ENCODE data around the gene RAB11FIP3. TPM values are rescaled to one million over a fixed set of nuclear protein-coding genes. Genes with fewer than 3 reads are reported as not detected.

Gene RAB11FIP3
- total and polyA plus RNA-seq, 10 of the 15 experiments (the other 5 are each of a cell fraction or from before 2014, with no cell fraction given): 1.2 to 27.3 (median 7.7) TPM

DNA sequence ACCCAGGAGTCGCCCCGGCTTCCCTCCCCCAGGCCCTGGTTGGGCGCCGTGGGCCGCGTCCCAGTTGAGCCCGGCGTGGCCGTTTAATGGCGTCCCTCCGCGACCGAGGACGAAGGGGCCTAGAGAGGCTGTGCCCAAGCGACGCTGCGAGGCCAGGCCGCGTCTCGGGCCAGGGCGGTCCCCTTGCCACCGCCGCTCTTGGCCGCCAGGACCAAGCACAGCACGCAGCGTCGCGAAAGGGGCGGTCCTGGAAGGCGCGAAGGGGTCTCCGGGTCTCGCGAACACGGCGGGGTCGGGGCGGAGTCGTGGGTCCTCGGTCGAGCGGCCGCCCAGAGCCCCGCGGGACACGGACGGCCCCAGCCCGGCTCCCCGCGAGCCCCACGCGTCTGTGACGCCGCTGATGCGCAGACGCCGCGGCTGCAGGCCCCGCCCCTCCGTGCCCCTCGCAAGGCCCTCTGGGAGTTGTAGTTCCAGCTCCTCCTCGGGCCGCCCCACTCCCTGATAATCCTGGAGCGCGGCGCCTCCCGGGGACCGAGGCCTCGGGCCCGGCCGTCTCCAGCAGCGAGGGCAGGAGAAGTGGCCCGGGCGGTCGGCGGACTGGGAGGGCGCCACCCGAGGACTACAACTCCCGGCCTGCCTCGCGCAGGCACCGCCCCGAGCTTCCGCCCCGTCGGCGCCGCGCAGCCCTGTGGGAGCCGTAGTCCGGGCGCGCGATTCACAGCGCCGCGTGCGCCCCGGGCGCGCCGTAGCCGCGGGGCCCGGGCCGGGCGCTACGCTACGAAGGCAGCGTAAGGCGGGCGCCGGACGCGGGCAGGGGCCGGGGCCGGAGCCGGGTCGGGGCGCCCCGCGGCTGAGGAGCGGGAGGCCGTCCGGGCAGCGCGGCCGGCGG, 101.8 kb downstream of the RAB11FIP3 start, which contains the start of gene CAPN15 (continued):
- TF ChIP-seq, protein P1, sequence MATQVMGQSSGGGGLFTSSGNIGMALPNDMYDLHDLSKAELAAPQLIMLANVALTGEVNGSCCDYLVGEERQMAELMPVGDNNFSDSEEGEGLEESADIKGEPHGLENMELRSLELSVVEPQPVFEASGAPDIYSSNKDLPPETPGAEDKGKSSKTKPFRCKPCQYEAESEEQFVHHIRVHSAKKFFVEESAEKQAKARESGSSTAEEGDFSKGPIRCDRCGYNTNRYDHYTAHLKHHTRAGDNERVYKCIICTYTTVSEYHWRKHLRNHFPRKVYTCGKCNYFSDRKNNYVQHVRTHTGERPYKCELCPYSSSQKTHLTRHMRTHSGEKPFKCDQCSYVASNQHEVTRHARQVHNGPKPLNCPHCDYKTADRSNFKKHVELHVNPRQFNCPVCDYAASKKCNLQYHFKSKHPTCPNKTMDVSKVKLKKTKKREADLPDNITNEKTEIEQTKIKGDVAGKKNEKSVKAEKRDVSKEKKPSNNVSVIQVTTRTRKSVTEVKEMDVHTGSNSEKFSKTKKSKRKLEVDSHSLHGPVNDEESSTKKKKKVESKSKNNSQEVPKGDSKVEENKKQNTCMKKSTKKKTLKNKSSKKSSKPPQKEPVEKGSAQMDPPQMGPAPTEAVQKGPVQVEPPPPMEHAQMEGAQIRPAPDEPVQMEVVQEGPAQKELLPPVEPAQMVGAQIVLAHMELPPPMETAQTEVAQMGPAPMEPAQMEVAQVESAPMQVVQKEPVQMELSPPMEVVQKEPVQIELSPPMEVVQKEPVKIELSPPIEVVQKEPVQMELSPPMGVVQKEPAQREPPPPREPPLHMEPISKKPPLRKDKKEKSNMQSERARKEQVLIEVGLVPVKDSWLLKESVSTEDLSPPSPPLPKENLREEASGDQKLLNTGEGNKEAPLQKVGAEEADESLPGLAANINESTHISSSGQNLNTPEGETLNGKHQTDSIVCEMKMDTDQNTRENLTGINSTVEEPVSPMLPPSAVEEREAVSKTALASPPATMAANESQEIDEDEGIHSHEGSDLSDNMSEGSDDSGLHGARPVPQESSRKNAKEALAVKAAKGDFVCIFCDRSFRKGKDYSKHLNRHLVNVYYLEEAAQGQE (IDR thresholded peaks at IDR 0.05; ENCODE audit: low read depth, low read length): no peak
- peak; percentile 3; the same call in 1 of the 2 replicates for TF ChIP-seq SMC3 (IDR thresholded peaks at IDR 0.05; ENCODE audit: borderline replicate concordance, low read length)
- TF ChIP-seq, protein P2, sequence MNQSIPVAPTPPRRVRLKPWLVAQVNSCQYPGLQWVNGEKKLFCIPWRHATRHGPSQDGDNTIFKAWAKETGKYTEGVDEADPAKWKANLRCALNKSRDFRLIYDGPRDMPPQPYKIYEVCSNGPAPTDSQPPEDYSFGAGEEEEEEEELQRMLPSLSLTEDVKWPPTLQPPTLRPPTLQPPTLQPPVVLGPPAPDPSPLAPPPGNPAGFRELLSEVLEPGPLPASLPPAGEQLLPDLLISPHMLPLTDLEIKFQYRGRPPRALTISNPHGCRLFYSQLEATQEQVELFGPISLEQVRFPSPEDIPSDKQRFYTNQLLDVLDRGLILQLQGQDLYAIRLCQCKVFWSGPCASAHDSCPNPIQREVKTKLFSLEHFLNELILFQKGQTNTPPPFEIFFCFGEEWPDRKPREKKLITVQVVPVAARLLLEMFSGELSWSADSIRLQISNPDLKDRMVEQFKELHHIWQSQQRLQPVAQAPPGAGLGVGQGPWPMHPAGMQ (IDR thresholded peaks at IDR 0.05; ENCODE audit: borderline replicate concordance): no peak
- no peak for TF ChIP-seq CBX3 (IDR thresholded peaks at IDR 0.05; ENCODE audit: borderline replicate concordance, low read depth)
- TF ChIP-seq CHD4 (IDR thresholded peaks at IDR 0.05): no peak
- peak; percentile 90; the same call in 1 of the 2 replicates for TF ChIP-seq STAT1 (conservative IDR thresholded peaks at IDR 0.05)
- TF ChIP-seq, protein P3, sequence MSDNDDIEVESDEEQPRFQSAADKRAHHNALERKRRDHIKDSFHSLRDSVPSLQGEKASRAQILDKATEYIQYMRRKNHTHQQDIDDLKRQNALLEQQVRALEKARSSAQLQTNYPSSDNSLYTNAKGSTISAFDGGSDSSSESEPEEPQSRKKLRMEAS (IDR thresholded peaks at IDR 0.05; ENCODE audit: low read depth, low read length): no peak
- TF ChIP-seq, protein P4, sequence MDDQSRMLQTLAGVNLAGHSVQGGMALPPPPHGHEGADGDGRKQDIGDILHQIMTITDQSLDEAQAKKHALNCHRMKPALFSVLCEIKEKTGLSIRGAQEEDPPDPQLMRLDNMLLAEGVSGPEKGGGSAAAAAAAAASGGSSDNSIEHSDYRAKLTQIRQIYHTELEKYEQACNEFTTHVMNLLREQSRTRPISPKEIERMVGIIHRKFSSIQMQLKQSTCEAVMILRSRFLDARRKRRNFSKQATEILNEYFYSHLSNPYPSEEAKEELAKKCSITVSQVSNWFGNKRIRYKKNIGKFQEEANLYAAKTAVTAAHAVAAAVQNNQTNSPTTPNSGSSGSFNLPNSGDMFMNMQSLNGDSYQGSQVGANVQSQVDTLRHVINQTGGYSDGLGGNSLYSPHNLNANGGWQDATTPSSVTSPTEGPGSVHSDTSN (IDR thresholded peaks at IDR 0.05; ENCODE audit: insufficient replicate concordance, low read depth, low read length): no peak
- TF ChIP-seq, protein P5, sequence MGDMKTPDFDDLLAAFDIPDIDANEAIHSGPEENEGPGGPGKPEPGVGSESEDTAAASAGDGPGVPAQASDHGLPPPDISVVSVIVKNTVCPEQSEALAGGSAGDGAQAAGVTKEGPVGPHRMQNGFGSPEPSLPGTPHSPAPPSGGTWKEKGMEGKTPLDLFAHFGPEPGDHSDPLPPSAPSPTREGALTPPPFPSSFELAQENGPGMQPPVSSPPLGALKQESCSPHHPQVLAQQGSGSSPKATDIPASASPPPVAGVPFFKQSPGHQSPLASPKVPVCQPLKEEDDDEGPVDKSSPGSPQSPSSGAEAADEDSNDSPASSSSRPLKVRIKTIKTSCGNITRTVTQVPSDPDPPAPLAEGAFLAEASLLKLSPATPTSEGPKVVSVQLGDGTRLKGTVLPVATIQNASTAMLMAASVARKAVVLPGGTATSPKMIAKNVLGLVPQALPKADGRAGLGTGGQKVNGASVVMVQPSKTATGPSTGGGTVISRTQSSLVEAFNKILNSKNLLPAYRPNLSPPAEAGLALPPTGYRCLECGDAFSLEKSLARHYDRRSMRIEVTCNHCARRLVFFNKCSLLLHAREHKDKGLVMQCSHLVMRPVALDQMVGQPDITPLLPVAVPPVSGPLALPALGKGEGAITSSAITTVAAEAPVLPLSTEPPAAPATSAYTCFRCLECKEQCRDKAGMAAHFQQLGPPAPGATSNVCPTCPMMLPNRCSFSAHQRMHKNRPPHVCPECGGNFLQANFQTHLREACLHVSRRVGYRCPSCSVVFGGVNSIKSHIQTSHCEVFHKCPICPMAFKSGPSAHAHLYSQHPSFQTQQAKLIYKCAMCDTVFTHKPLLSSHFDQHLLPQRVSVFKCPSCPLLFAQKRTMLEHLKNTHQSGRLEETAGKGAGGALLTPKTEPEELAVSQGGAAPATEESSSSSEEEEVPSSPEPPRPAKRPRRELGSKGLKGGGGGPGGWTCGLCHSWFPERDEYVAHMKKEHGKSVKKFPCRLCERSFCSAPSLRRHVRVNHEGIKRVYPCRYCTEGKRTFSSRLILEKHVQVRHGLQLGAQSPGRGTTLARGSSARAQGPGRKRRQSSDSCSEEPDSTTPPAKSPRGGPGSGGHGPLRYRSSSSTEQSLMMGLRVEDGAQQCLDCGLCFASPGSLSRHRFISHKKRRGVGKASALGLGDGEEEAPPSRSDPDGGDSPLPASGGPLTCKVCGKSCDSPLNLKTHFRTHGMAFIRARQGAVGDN (IDR thresholded peaks at IDR 0.05): peak; percentile 46; the same call in 1 of the 2 replicates
- no peak for TF ChIP-seq ESRRA (IDR thresholded peaks at IDR 0.05; ENCODE audit: low read length)
- peak; percentile 99 for TF ChIP-seq BACH1 (IDR thresholded peaks at IDR 0.05; ENCODE audit: borderline replicate concordance)
- TF ChIP-seq NFYA (IDR thresholded peaks at IDR 0.05; ENCODE audit: borderline replicate concordance, low read depth, low read length): no peak
- TF ChIP-seq SPI1 (IDR thresholded peaks at IDR 0.05; ENCODE audit: borderline replicate concordance, insufficient read depth, low read depth, low read length): 0 out of 2 replicates have a peak, but pooled peaks have one; percentile 8
- TF ChIP-seq ZBED1 (IDR thresholded peaks at IDR 0.05; ENCODE audit: borderline replicate concordance): no peak
- TF ChIP-seq NFXL1 (IDR thresholded peaks at IDR 0.05; ENCODE audit: borderline replicate concordance): no peak; the same call in 1 of the 2 replicates
